Trophoblast cell (in vitro differentiated cells and primary cell): ENCODE data around the gene OR5AC2.

Experiments
- DNase-seq, 2 donors: peaks; one replicate each; pipeline ENCODE4 v3.0.0-alpha.2; 2016
- H2AFZ ChIP-seq: 2 replicates; pipeline ENCODE4 v1.6.1; 2013; ENCODE audit warnings: low read length, moderate library complexity, mild to moderate bottlenecking; ENCODE audit not compliant: insufficient read depth, poor library complexity
- H2AK5ac ChIP-seq: 2 replicates; pipeline ENCODE4 v1.6.1; 2013; ENCODE audit warnings: mild to moderate bottlenecking, low read length
- H2BK120ac ChIP-seq: 2 replicates; pipeline ENCODE4 v1.6.1; 2013; ENCODE audit warnings: low read length, mild to moderate bottlenecking, moderate library complexity; ENCODE audit not compliant: insufficient read depth, poor library complexity
- H2BK12ac ChIP-seq: 2 replicates; pipeline ENCODE4 v1.6.1; 2013; ENCODE audit warnings: mild to moderate bottlenecking, low read length, moderate library complexity
- H2BK5ac ChIP-seq: 2 replicates; pipeline ENCODE4 v1.6.1; 2013; ENCODE audit warnings: low read length, low read depth, moderate library complexity, mild to moderate bottlenecking; ENCODE audit not compliant: poor library complexity
- H3K14ac ChIP-seq: 2 replicates; pipeline ENCODE4 v1.6.1; 2013; ENCODE audit warnings: mild to moderate bottlenecking, low read length
- H3K18ac ChIP-seq: 2 replicates; pipeline ENCODE4 v1.6.1; 2013; ENCODE audit warnings: mild to moderate bottlenecking, low read length
- H3K23ac ChIP-seq: 2 replicates; pipeline ENCODE4 v1.6.1; 2013; ENCODE audit warnings: low read length
- H3K27ac ChIP-seq: 2 replicates; pipeline ENCODE4 v1.5.1; 2013; ENCODE audit warnings: low read depth, mild to moderate bottlenecking, inconsistent platforms, low read length, moderate library complexity
- H3K27me3 ChIP-seq: 2 replicates; pipeline ENCODE4 v1.6.1; 2013; ENCODE audit warnings: inconsistent platforms, mild to moderate bottlenecking, low read length, moderate library complexity; ENCODE audit not compliant: insufficient read depth
- H3K36me3 ChIP-seq, 2 experiments: 1 replicate in 1 of 2; 2 replicates in 1 of 2; pipeline ENCODE4 v1.6.1; 2013; ENCODE audit warnings: low read length in 2 of 2, mild to moderate bottlenecking in 2 of 2, moderate library complexity in 1 of 2; ENCODE audit not compliant: insufficient read depth in 2 of 2, control insufficient read depth in 1 of 2
- H3K4ac ChIP-seq: 2 replicates; pipeline ENCODE4 v1.6.1; 2013; ENCODE audit warnings: low read depth, mild to moderate bottlenecking, low read length, moderate library complexity
- H3K4me1 ChIP-seq, 2 experiments: 1 replicate in 1 of 2; 2 replicates in 1 of 2; pipeline ENCODE4 v1.6.1; 2013; ENCODE audit warnings: low read length in 2 of 2, mild to moderate bottlenecking in 2 of 2, moderate library complexity in 1 of 2; ENCODE audit not compliant: insufficient read depth in 2 of 2, control insufficient read depth in 1 of 2
- H3K4me2 ChIP-seq: 2 replicates; pipeline ENCODE4 v1.6.1; 2013; ENCODE audit warnings: inconsistent platforms, mild to moderate bottlenecking, low read length, moderate library complexity
- H3K4me3 ChIP-seq: 2 replicates; pipeline ENCODE4 v1.5.1; 2013; ENCODE audit warnings: mild to moderate bottlenecking, low read depth, low read length, inconsistent platforms
- H3K79me1 ChIP-seq: one replicate; pipeline ENCODE4 v1.6.1; 2013; ENCODE audit warnings: low read length
- H3K79me2 ChIP-seq: 2 replicates; pipeline ENCODE4 v1.6.1; 2013; ENCODE audit warnings: low read length, mild to moderate bottlenecking; ENCODE audit not compliant: control insufficient read depth, insufficient read depth, poor library complexity
- H3K9ac ChIP-seq: 2 replicates; pipeline ENCODE4 v1.6.1; 2013; ENCODE audit warnings: mild to moderate bottlenecking, low read length
- H3K9me3 ChIP-seq: 2 replicates; pipeline ENCODE4 v1.6.1; 2013; ENCODE audit warnings: low read depth, mild to moderate bottlenecking, control low read depth, inconsistent platforms, low read length; ENCODE audit not compliant: insufficient read depth
- H4K12ac ChIP-seq: 2 replicates; pipeline ENCODE4 v1.6.1; 2013; ENCODE audit warnings: low read depth, mild to moderate bottlenecking, low read length, moderate library complexity
- H4K8ac ChIP-seq: 2 replicates; pipeline ENCODE4 v1.6.1; 2013; ENCODE audit warnings: low read depth, mild to moderate bottlenecking, low read length, moderate library complexity
- H4K91ac ChIP-seq: one replicate; pipeline ENCODE4 v1.6.1; 2013; ENCODE audit warnings: low read depth, mild to moderate bottlenecking, low read length, moderate library complexity
- WGBS: extraction: QIAGEN DNeasy Blood & Tissue Kit; methylation state at CpG from one replicate; pipeline ENCODE4 v1.1.7; 2013; ENCODE audit warnings: missing lambda C conversion rate; ENCODE audit not compliant: insufficient read length, insufficient coverage; ENCODE audit errors: extremely low coverage; 5-methylcytosine and 5-hydroxymethylcytosine counted together

The OR5AC2 gene

DNA sequence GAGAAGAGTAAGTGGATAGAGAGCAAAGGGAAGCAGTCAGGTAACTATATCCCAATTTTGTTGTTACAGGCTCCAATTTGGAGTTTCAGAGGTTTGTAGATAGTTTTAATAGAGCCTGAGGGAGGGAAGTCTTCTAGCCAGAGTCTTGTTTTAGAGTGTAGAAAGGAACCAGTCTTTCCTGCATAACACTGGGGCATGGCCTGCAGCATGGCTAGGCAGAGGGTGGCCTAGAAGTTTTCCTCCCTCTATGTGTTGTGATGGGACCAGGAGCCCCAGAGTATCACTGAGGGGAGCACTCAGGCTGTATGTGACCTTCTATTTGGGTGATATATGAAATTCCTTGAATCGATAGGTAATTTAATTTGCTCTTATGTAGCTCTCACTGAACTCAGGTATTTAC, 29.3 kb upstream of the OR5AC2 start:
- peak overlapping the region; percentile 77 for H3K27ac ChIP-seq
- no peak overlapping the region for H2BK5ac ChIP-seq
- WGBS: no CpG with 5 or more reads among the region's 1 CpG
- H3K14ac ChIP-seq: no peak overlapping the region
- H3K79me1 ChIP-seq: peaks cover 6% of the 10 kb centered on the region
- DNase-seq: peak in 1 of 2 donors; percentile 10
- H3K27me3 ChIP-seq: no peaks in the 10 kb centered on the region
- peaks cover 5 to 6% of the 10 kb centered on the region in 2 experiments for H3K4me1 ChIP-seq
- no peak overlapping the region for H3K9ac ChIP-seq
- H4K12ac ChIP-seq: no peak overlapping the region
- H2AK5ac ChIP-seq: no peak overlapping the region
- no peak overlapping the region for H3K4me2 ChIP-seq
- H3K36me3 ChIP-seq: peaks cover 0 to 2% of the 10 kb centered on the region in 2 experiments
- no peak overlapping the region for H2AFZ ChIP-seq
- H3K23ac ChIP-seq: no peak overlapping the region
- no peak overlapping the region for H3K4ac ChIP-seq
- no peak overlapping the region for H4K8ac ChIP-seq
- peaks cover 2% of the 10 kb centered on the region for H3K79me2 ChIP-seq
- no peak overlapping the region for H3K18ac ChIP-seq
- no peaks in the 10 kb centered on the region for H3K9me3 ChIP-seq
- no peak overlapping the region for H2BK120ac ChIP-seq
- no peak overlapping the region for H4K91ac ChIP-seq
- no peak overlapping the region for H3K4me3 ChIP-seq
- H2BK12ac ChIP-seq: no peak overlapping the region

DNA sequence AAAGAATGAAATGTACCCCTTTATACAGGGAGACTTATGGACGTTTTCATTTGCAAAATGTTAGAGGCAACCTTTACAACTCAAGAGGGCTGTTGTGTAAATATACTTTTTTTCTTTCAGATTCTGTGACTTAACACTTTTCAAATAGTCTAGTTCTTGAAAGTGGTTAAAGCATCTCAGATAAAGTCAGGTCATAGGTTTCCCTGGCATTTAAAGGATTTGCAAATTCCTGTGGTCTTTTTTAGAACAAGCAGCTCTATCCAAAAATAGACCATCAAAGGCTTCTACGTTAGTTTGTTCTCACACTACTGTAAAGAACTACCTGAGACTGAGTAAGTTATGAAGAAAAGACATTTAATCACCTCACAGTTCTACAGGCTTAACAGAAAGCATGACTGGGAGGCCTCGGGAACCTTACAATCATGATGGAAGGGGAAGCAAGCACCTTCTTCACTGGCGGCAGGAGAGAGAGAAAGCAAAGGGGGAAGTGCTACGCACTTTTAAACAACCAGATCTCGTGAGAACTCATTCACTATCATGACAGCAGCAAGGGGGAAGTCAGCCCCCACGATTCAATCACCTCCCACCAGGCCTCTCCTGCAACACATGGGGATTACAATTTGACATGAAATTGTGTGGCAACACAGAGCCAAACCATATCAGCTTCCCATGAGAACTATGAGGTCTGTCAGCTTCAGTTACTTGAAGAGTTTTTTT, 28.6 kb upstream of the OR5AC2 start:
- peak overlapping the region; percentile 45 for H2AFZ ChIP-seq
- H2BK5ac ChIP-seq: peak overlapping the region; percentile 58

DNA sequence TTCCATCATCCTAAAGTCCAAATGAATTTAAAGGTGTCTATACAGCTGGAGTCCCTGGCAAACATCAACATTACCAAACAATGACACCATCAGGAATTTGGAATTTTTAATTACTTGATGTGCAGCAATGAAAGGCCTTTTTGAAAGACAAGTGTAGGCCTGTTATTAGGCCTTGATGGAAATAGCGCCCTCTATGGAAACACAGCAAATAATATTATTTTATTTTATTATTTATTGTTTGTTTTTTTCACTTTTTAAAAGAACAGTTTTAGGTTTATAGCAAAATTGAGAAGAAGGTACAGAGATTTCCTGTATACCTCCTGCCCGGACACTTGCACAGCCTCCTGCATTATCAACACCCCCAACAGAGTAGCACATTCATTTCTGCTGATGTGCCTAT, 18.1 kb upstream of the OR5AC2 start:
- H4K8ac ChIP-seq: no peak overlapping the region
- H3K9ac ChIP-seq: no peak overlapping the region
- H2BK12ac ChIP-seq: no peak overlapping the region
- DNase-seq: no peak
- H3K4me1 ChIP-seq: no peaks in the 10 kb centered on the region
- no peak overlapping the region for H4K12ac ChIP-seq
- no peak overlapping the region for H3K18ac ChIP-seq
- H3K23ac ChIP-seq: no peak overlapping the region
- H2BK5ac ChIP-seq: no peak overlapping the region
- H2AK5ac ChIP-seq: no peak overlapping the region
- H3K4ac ChIP-seq: no peak overlapping the region
- H3K79me2 ChIP-seq: no peaks in the 10 kb centered on the region
- no peak overlapping the region for H2BK120ac ChIP-seq
- H3K79me1 ChIP-seq: no peaks in the 10 kb centered on the region
- H3K9me3 ChIP-seq: no peaks in the 10 kb centered on the region
- no CpG with 5 or more reads among the region's 2 CpGs for WGBS
- no peak overlapping the region for H4K91ac ChIP-seq
- H3K4me3 ChIP-seq: no peak overlapping the region
- H3K27me3 ChIP-seq: no peaks in the 10 kb centered on the region
- H3K36me3 ChIP-seq: no peaks in the 10 kb centered on the region
- no peak overlapping the region for H3K14ac ChIP-seq
- H3K27ac ChIP-seq: no peak overlapping the region
- H2AFZ ChIP-seq: no peak overlapping the region
- H3K4me2 ChIP-seq: no peak overlapping the region

More for the DNA sequence above, 28.6 kb upstream of the OR5AC2 start:
- Histone ChIP-seq H3K18ac (no peak overlapping the region), H3K4ac (peak overlapping the region; percentile 14), H3K9ac (no peak overlapping the region), H4K8ac (peak overlapping the region; percentile 17), H3K79me1 (peaks cover 6% of the 10 kb centered on the region), H3K4me2 (no peak overlapping the region), H3K4me1 (peaks cover 5 to 6% of the 10 kb centered on the region in 2 experiments), H4K91ac (peak overlapping the region; percentile 70), H3K79me2 (peaks cover 2% of the 10 kb centered on the region), H3K27me3 (no peaks in the 10 kb centered on the region), H3K4me3 (no peak overlapping the region), H3K27ac (peak overlapping the region; percentile 71), H3K23ac (no peak overlapping the region), H3K14ac (peak overlapping the region; percentile 25), H2BK120ac (peak overlapping the region; percentile 15), H3K9me3 (no peaks in the 10 kb centered on the region), H4K12ac (peak overlapping the region; percentile 60), H2BK12ac (peak overlapping the region; percentile 73), H3K36me3 (peaks cover 0 to 2% of the 10 kb centered on the region in 2 experiments), H2AK5ac (no peak overlapping the region)
- no CpG with 5 or more reads among the region's 7 CpGs for WGBS
- peak in 1 of 2 donors; percentile 47 for DNase-seq

DNA sequence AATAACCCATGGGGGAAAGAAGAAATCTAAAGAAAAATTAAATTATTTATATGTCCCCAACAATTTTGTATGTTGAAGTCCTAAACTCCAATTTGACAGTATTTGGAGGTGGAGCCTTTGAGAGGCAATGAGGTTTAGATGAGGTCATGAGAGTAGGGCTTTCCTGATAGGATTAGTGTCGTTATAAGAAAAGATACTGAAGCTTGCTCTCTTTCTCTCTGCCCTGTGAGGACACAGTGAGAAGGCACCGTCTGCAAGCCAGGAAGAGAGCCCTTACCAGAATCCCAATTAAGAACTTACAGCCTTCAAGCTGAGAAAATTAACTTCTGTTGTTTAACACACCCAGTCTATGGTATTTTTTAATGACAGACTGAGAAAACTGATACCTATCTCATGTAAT, 16.1 kb upstream of the OR5AC2 start:
- Histone ChIP-seq H2AFZ (no peak overlapping the region), H3K14ac (no peak overlapping the region), H3K9ac (no peak overlapping the region), H2BK12ac (no peak overlapping the region), H3K79me1 (no peaks in the 10 kb centered on the region), H2BK120ac (no peak overlapping the region), H3K27ac (no peak overlapping the region), H3K9me3 (no peaks in the 10 kb centered on the region), H4K91ac (no peak overlapping the region), H3K4ac (no peak overlapping the region), H2AK5ac (no peak overlapping the region), H3K4me3 (no peak overlapping the region), H3K27me3 (no peaks in the 10 kb centered on the region), H3K79me2 (no peaks in the 10 kb centered on the region), H4K8ac (no peak overlapping the region), H3K4me2 (no peak overlapping the region), H3K23ac (no peak overlapping the region), H3K4me1 (no peaks in the 10 kb centered on the region), H4K12ac (no peak overlapping the region), H2BK5ac (no peak overlapping the region), H3K18ac (no peak overlapping the region), H3K36me3 (no peaks in the 10 kb centered on the region)
- no CpG with 5 or more reads among the region's 2 CpGs for WGBS
- DNase-seq: peak in 1 of 2 donors; percentile 23
